Loucy (cell line): ENCODE data around the gene PDE8B.

ENCODE experiments used
- H2AFZ ChIP-seq: fragments of 200-600 bp; sonication (generic); 2 replicates; pipeline ENCODE4 v1.6.0; 2016; ENCODE audit warnings: antibody characterized with exemption, mild to moderate bottlenecking, low read length, moderate library complexity
- H3F3A ChIP-seq: fragments of 200-600 bp; 2 replicates; pipeline ENCODE4 v1.6.0; 2016; ENCODE audit warnings: antibody characterized with exemption, low read depth, mild to moderate bottlenecking
- H3K27me3 ChIP-seq: fragments of 200-600 bp; sonication (generic); 2 replicates; pipeline ENCODE4 v1.6.1; 2014; ENCODE audit warnings: low read length, mild to moderate bottlenecking; ENCODE audit not compliant: insufficient read depth, poor library complexity, severe bottlenecking
- H3K36me3 ChIP-seq: fragments of 200-600 bp; sonication (generic); 2 replicates; pipeline ENCODE4 v1.6.1; 2016; ENCODE audit warnings: low read length; ENCODE audit not compliant: insufficient read depth
- H3K4me1 ChIP-seq: fragments of 200-600 bp; sonication (generic); 2 replicates; pipeline ENCODE4 v1.5.1; 2014; ENCODE audit warnings: low read length, mild to moderate bottlenecking; ENCODE audit not compliant: insufficient read depth, poor library complexity, severe bottlenecking
- H3K4me2 ChIP-seq: fragments of 200-600 bp; sonication (generic); 2 replicates; pipeline ENCODE4 v1.6.0; 2014; ENCODE audit warnings: antibody characterized with exemption, low read length, low read depth, mild to moderate bottlenecking; ENCODE audit not compliant: poor library complexity, severe bottlenecking
- H3K4me3 ChIP-seq: fragments of 200-600 bp; sonication (generic); 2 replicates; pipeline ENCODE4 v1.5.1; 2014; ENCODE audit warnings: low read length, mild to moderate bottlenecking, mixed read lengths; ENCODE audit not compliant: poor library complexity, severe bottlenecking
- H3K79me2 ChIP-seq: fragments of 200-600 bp; sonication (generic); 2 replicates; pipeline ENCODE4 v1.6.1; 2014; ENCODE audit warnings: low read length; ENCODE audit not compliant: insufficient read depth
- H3K9ac ChIP-seq: fragments of 200-600 bp; sonication (generic); 2 replicates; pipeline ENCODE4 v1.6.0; 2014; ENCODE audit warnings: mild to moderate bottlenecking, low read depth, low read length, moderate library complexity; ENCODE audit not compliant: poor library complexity, severe bottlenecking
- H3K9me2 ChIP-seq: fragments of 200-600 bp; sonication (generic); replicated peaks from 2 replicates; pipeline ENCODE4 v1.6.1; 2016; ENCODE audit warnings: low read depth, low read length, mixed read lengths
- H3K9me3 ChIP-seq: fragments of 200-600 bp; sonication (generic); 2 replicates; pipeline ENCODE4 v1.6.1; 2014; ENCODE audit warnings: mild to moderate bottlenecking, antibody characterized with exemption, low read length, low read depth; ENCODE audit not compliant: insufficient read depth
- H4K20me1 ChIP-seq: fragments of 200-600 bp; sonication (generic); 2 replicates; pipeline ENCODE4 v1.6.0; 2014; ENCODE audit warnings: antibody characterized with exemption, low read length, mild to moderate bottlenecking; ENCODE audit not compliant: insufficient read depth, poor library complexity, severe bottlenecking
- CTCF ChIP-seq: fragments of 200-600 bp; sonication (generic); conservative IDR thresholded peaks from 2 replicates; pipeline ENCODE4 v1.5.1; 2014; ENCODE audit warnings: mild to moderate bottlenecking, antibody characterized with exemption, low read length
- EZH2phosphoT487 ChIP-seq: fragments of 200-600 bp; IDR thresholded peaks from 2 replicates; pipeline ENCODE4 v1.6.1; 2018; ENCODE audit warnings: antibody characterized with exemption, mild to moderate bottlenecking, moderate library complexity, borderline replicate concordance

Gene PDE8B

GRCh38 chr5:77225531-77225930 lies 15.1 kb downstream of the PDE8B start:
- Histone ChIP-seq H3K9me2 (no peaks in the 10 kb centered on the region), H3K9ac (no peak overlapping the region), H3K9me3 (no peaks in the 10 kb centered on the region; the same call in 1 of the 2 replicates), H4K20me1 (no peaks in the 10 kb centered on the region), H3K4me2 (no peak overlapping the region), H3F3A (no peaks in the 10 kb centered on the region), H2AFZ (no peak overlapping the region), H3K27me3 (no peaks in the 10 kb centered on the region), H3K4me3 (no peak overlapping the region), H3K4me1 (no peaks in the 10 kb centered on the region), H3K79me2 (no peaks in the 10 kb centered on the region), H3K36me3 (no peaks in the 10 kb centered on the region)
- no peak for TF ChIP-seq EZH2phosphoT487
- no peak for TF ChIP-seq CTCF

- H2AFZ ChIP-seq, result no peak overlapping the region
- H3K27me3 ChIP-seq, result no peaks in the 10 kb centered on the region
- no peaks in the 10 kb centered on the region for H3K9me2 ChIP-seq
- H3K4me3 ChIP-seq, result no peak overlapping the region
- H3K4me1 ChIP-seq, result peaks cover 5% of the 10 kb centered on the region
- peaks cover 3% of the 10 kb centered on the region; the same call in 1 of the 2 replicates for H3F3A ChIP-seq
- TF ChIP-seq EZH2phosphoT487 (no peak), CTCF (no peak)
- H3K36me3 ChIP-seq, result no peaks in the 10 kb centered on the region
- H3K79me2 ChIP-seq, result no peaks in the 10 kb centered on the region
- no peaks in the 10 kb centered on the region; the same call in 1 of the 2 replicates for H3K9me3 ChIP-seq
- no peak overlapping the region for H3K9ac ChIP-seq
- H3K4me2 ChIP-seq, result no peak overlapping the region
- no peaks in the 10 kb centered on the region for H4K20me1 ChIP-seq
These were observed 19.4 kb downstream of the PDE8B start for GRCh38 chr5:77229887-77230286.

GRCh38 chr5:77230727-77231470 lies 20.4 kb downstream of the PDE8B start:
- TF ChIP-seq CTCF, result peak; percentile 46
- no peak for TF ChIP-seq EZH2phosphoT487
- Histone ChIP-seq H3K9me3 (no peaks in the 10 kb centered on the region; the same call in 1 of the 2 replicates), H2AFZ (no peak overlapping the region), H3K79me2 (no peaks in the 10 kb centered on the region), H3K36me3 (no peaks in the 10 kb centered on the region), H3K9ac (no peak overlapping the region), H3K9me2 (no peaks in the 10 kb centered on the region), H4K20me1 (no peaks in the 10 kb centered on the region), H3K4me1 (peaks cover 5% of the 10 kb centered on the region), H3K4me2 (no peak overlapping the region), H3K4me3 (no peak overlapping the region), H3F3A (peaks cover 3% of the 10 kb centered on the region; the same call in 1 of the 2 replicates), H3K27me3 (no peaks in the 10 kb centered on the region)
